GM23248 (cell line): ENCODE results near the gene NPAS3. TPM values are rescaled to one million over a fixed set of nuclear protein-coding genes. Genes with fewer than 3 reads are reported as not detected.

Experiments used
- DNase-seq: peaks from one replicate; pipeline ENCODE4 v3.0.0-alpha.2; 2015
- H2AFZ ChIP-seq: fragments of 200-600 bp; sonication (generic); 2 replicates; pipeline ENCODE4 v1.6.1; 2016; ENCODE audit warnings: antibody characterized with exemption
- H3F3A ChIP-seq: fragments of 200-600 bp; sonication (generic); 2 replicates; pipeline ENCODE4 v1.6.1; 2016; ENCODE audit warnings: mild to moderate bottlenecking, antibody characterized with exemption, mixed run types; ENCODE audit not compliant: insufficient read depth
- H3K27ac ChIP-seq: fragments of 200-600 bp; sonication (generic); 2 replicates; pipeline ENCODE4 v1.5.1; 2016; ENCODE audit warnings: mild to moderate bottlenecking
- H3K27me3 ChIP-seq: fragments of 200-600 bp; sonication (generic); replicated peaks from 2 replicates; pipeline ENCODE4 v1.6.1; 2016; ENCODE audit warnings: mild to moderate bottlenecking; ENCODE audit not compliant: insufficient read depth
- H3K36me3 ChIP-seq: fragments of 200-600 bp; sonication (generic); 2 replicates; pipeline ENCODE4 v1.6.1; 2016; ENCODE audit warnings: low read depth, mild to moderate bottlenecking
- H3K4me1 ChIP-seq: fragments of 200-600 bp; sonication (generic); 2 replicates; pipeline ENCODE4 v1.6.1; 2016; ENCODE audit warnings: mild to moderate bottlenecking; ENCODE audit not compliant: insufficient read depth
- H3K4me2 ChIP-seq: fragments of 200-600 bp; sonication (generic); one replicate; pipeline ENCODE4 v1.6.1; 2016; ENCODE audit warnings: mild to moderate bottlenecking; ENCODE audit not compliant: unreplicated experiment
- H3K4me3 ChIP-seq: fragments of 200-600 bp; sonication (generic); 2 replicates; pipeline ENCODE4 v1.5.1; 2016; ENCODE audit warnings: mild to moderate bottlenecking
- H3K79me2 ChIP-seq: fragments of 200-600 bp; sonication (generic); 2 replicates; pipeline ENCODE4 v1.6.1; 2016; ENCODE audit warnings: mild to moderate bottlenecking; ENCODE audit not compliant: insufficient read depth
- H3K9ac ChIP-seq: fragments of 200-600 bp; sonication (generic); 2 replicates; pipeline ENCODE4 v1.6.1; 2016; ENCODE audit warnings: mild to moderate bottlenecking
- H3K9me2 ChIP-seq: fragments of 200-600 bp; sonication (generic); 2 replicates; pipeline ENCODE4 v1.6.1; 2016; ENCODE audit warnings: mixed run types, mild to moderate bottlenecking, moderate library complexity; ENCODE audit not compliant: insufficient read depth
- H3K9me3 ChIP-seq: fragments of 200-600 bp; sonication (generic); one replicate; pipeline ENCODE4 v1.6.1; 2017; ENCODE audit warnings: low read depth
- H4K20me1 ChIP-seq: fragments of 200-600 bp; sonication (generic); 2 replicates; pipeline ENCODE4 v1.6.0; 2016; ENCODE audit not compliant: insufficient read depth
- EZH2 ChIP-seq: fragments of 200-600 bp; sonication (generic); IDR thresholded peaks from 2 replicates; pipeline ENCODE4 v1.6.1; 2018; ENCODE audit warnings: antibody characterized with exemption, mild to moderate bottlenecking; ENCODE audit not compliant: insufficient read depth, poor library complexity, severe bottlenecking
- EZH2phosphoT487 ChIP-seq: fragments of 200-600 bp; sonication (generic); IDR thresholded peaks from 2 replicates; pipeline ENCODE4 v1.6.1; 2018; ENCODE audit warnings: antibody characterized with exemption, moderate library complexity, mild to moderate bottlenecking, low read depth; ENCODE audit not compliant: insufficient read depth
- WGBS, 2 experiments: methylation state at CpG; one replicate each; pipeline ENCODE4 v1.1.6; 2015 to 2017; ENCODE audit warnings: low lambda C conversion rate in 2 of 2, low coverage in 1 of 2; ENCODE audit errors: missing lambda C conversion rate in 2 of 2; 5-methylcytosine and 5-hydroxymethylcytosine counted together
- in situ Hi-C: fragments of 300-500 bp; cut with MboI; formaldehyde crosslinking; loops from 2 replicates; pipeline ENCODE4 v1.15.0; 2020
- polyA plus RNA-seq: library from polyadenylated mRNA; unstranded; fragments of >200 nt; fragmentation: Nextera tagmentation; extraction: Ambion mirVana; gene quantifications from 2 replicates; pipeline ENCODE4 v1.2.1, GENCODE V29; 2016
- total RNA-seq: library from RNA; depleted of rRNA; stranded (reverse); fragments of >200 nt; shearing (Covaris generic); gene quantifications from 2 replicates; pipeline ENCODE4 v1.2.3, GENCODE V29; 2014

Gene NPAS3
- total and polyA plus RNA-seq, 2 experiments from 2014 or later: 0.65 TPM; not detected in 1

DNA sequence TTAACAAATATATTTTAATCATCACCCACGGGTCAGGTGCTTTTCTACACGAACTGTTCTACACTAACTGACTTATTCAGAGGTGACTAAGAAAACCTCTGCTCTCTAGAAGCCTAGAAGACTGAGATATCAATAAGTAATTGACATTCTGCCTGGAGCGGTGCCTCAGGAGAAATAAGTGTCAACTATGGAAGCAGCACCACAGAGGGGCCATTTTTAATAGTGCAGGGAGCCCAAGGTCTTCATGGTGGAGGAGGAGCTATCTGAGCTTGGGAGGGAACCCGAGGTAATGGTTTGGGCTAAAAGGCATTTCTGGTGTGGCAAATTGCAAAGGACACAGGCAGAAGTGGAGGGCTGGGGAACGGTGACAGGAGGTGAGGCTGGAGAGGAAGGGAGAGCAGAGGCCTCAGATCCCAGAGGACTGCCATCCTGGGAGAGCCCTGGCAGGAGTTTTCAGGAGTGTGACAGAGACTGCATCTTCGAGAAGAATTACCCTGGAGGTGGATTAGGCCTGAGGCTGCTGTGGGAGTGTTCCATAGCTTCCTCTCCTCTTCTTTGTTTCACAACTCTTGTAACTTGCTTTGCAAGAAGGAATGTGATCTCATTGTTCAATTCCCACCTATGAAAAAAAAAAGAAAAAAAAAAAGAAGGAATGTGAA, 123.1 kb downstream of the NPAS3 start:
- 78 to 89% methylated on average over 6 of the region's 6 CpGs for WGBS, 2 experiments
- Histone ChIP-seq H3K9me2 (no peaks in the 10 kb centered on the region), H2AFZ (no peak overlapping the region), H3K4me2 (no peak overlapping the region), H3K9ac (no peak overlapping the region), H3K36me3 (no peaks in the 10 kb centered on the region), H3F3A (0 out of 2 replicates have a peak, but pooled peaks cover 5% of the 10 kb centered on the region), H3K4me3 (no peak overlapping the region), H3K79me2 (no peaks in the 10 kb centered on the region), H3K27me3 (peaks cover 21% of the 10 kb centered on the region; the same call in 1 of the 2 replicates), H3K27ac (no peak overlapping the region), H3K9me3 (no peaks in the 10 kb centered on the region), H4K20me1 (no peaks in the 10 kb centered on the region), H3K4me1 (0 out of 2 replicates have a peak, but pooled peaks cover 7% of the 10 kb centered on the region)
- in situ Hi-C loops: no loop called here
- TF ChIP-seq EZH2phosphoT487 (no peak), EZH2 (no peak)
- DNase-seq: no peak

GRCh38 chr14:33062476-33062875, 123.8 kb downstream of the NPAS3 start:
- DNase-seq: no peak
- Histone ChIP-seq H3K4me2 (no peak overlapping the region), H2AFZ (no peak overlapping the region), H3K4me1 (0 out of 2 replicates have a peak, but pooled peaks cover 7% of the 10 kb centered on the region), H3K27ac (no peak overlapping the region), H3F3A (0 out of 2 replicates have a peak, but pooled peaks cover 5% of the 10 kb centered on the region), H3K9ac (no peak overlapping the region), H3K9me3 (no peaks in the 10 kb centered on the region), H3K79me2 (no peaks in the 10 kb centered on the region), H4K20me1 (no peaks in the 10 kb centered on the region), H3K9me2 (no peaks in the 10 kb centered on the region), H3K4me3 (no peak overlapping the region), H3K27me3 (peaks cover 21% of the 10 kb centered on the region; the same call in 1 of the 2 replicates), H3K36me3 (no peaks in the 10 kb centered on the region)
- in situ Hi-C loops: no loop called here
- TF ChIP-seq EZH2: no peak
- TF ChIP-seq EZH2phosphoT487: no peak
- WGBS, 2 experiments: 86 to 90% methylated on average over 9 of the region's 9 CpGs

- Histone ChIP-seq H3K27me3 (peaks cover 21% of the 10 kb centered on the region; the same call in 1 of the 2 replicates), H3K9me3 (no peaks in the 10 kb centered on the region), H3K4me1 (0 out of 2 replicates have a peak, but pooled peaks cover 7% of the 10 kb centered on the region), H3K79me2 (no peaks in the 10 kb centered on the region), H4K20me1 (no peaks in the 10 kb centered on the region), H3K9me2 (no peaks in the 10 kb centered on the region), H3K4me2 (no peak overlapping the region), H3K27ac (no peak overlapping the region), H3K4me3 (no peak overlapping the region), H2AFZ (no peak overlapping the region), H3K9ac (no peak overlapping the region), H3K36me3 (no peaks in the 10 kb centered on the region), H3F3A (0 out of 2 replicates have a peak, but pooled peaks cover 5% of the 10 kb centered on the region)
- TF ChIP-seq EZH2phosphoT487 (no peak), EZH2 (no peak)
- DNase-seq: peak; percentile 42
- WGBS, 2 experiments: 8 to 20% methylated on average over 2 of the region's 2 CpGs
- in situ Hi-C loops: no loop called here
These were observed 124.2 kb downstream of the NPAS3 start for GRCh38 chr14:33062881-33063280.

GRCh38 chr14:33063521-33063920, 124.8 kb downstream of the NPAS3 start:
- in situ Hi-C loops: no loop called here
- no peak for DNase-seq
- Histone ChIP-seq H3K27ac (no peak overlapping the region), H2AFZ (no peak overlapping the region), H3K36me3 (no peaks in the 10 kb centered on the region), H4K20me1 (no peaks in the 10 kb centered on the region), H3K9me2 (no peaks in the 10 kb centered on the region), H3K4me1 (0 out of 2 replicates have a peak, but pooled peaks cover 7% of the 10 kb centered on the region), H3K79me2 (no peaks in the 10 kb centered on the region), H3K9me3 (no peaks in the 10 kb centered on the region), H3K27me3 (peaks cover 21% of the 10 kb centered on the region), H3K4me2 (no peak overlapping the region), H3F3A (0 out of 2 replicates have a peak, but pooled peaks cover 5% of the 10 kb centered on the region), H3K4me3 (no peak overlapping the region), H3K9ac (no peak overlapping the region)
- TF ChIP-seq EZH2phosphoT487: no peak
- WGBS, 2 experiments: 94 to 95% methylated on average over 4 of the region's 4 CpGs

DNA sequence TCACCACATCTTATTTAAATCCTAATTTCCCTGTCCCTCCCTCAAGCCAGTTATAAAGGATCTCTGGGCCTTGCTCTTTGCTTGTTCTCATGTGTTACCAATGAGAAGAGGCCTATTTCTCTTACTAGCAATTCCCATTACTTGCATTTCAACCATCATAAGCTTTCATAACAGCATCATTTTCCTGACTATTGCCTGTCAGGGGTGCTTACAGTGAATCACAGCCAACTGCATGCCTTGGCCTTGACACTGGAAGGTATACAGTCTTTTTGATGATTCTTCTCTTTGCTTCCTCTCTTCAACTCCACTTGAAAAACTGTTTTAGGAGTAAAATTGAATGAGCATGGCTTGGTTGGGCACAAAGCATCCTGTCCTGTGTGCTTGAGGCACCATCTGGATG, 127.0 kb downstream of the NPAS3 start:
- no peak overlapping the region for H3K4me3 ChIP-seq
- H3K27ac ChIP-seq: no peak overlapping the region
- no peaks in the 10 kb centered on the region for H3K79me2 ChIP-seq
- no peaks in the 10 kb centered on the region for H3K9me3 ChIP-seq
- in situ Hi-C loops: no loop called here
- H4K20me1 ChIP-seq: no peaks in the 10 kb centered on the region
- no peak overlapping the region for H3K4me2 ChIP-seq
- no peak overlapping the region for H3K9ac ChIP-seq
- H2AFZ ChIP-seq: no peak overlapping the region
- TF ChIP-seq EZH2 (no peak), EZH2phosphoT487 (no peak)
- DNase-seq: no peak
- H3K4me1 ChIP-seq: 0 out of 2 replicates have a peak, but pooled peaks cover 7% of the 10 kb centered on the region
- no peaks in the 10 kb centered on the region for H3K36me3 ChIP-seq
- H3F3A ChIP-seq: 0 out of 2 replicates have a peak, but pooled peaks cover 5% of the 10 kb centered on the region
- H3K9me2 ChIP-seq: no peaks in the 10 kb centered on the region
- peaks cover 13% of the 10 kb centered on the region; the same call in 1 of the 2 replicates for H3K27me3 ChIP-seq
